Right kidney (tissue), 9 donors: Measurements from ENCODE around the gene DDX21.
"Not testable (repeated sequence)": the region's sequence is repeated elsewhere in the genome, so short reads cannot be mapped to it uniquely, and the experiment has no call there.

Source experiments
- DNase-seq: peaks from one replicate; pipeline ENCODE4 v3.0.0-alpha.2; 2016
- long read RNA-seq, 8 donors: transcript quantifications; one replicate each; lab custom pipeline, GENCODE V29; 2026

DDX21 gene
- long read RNA-seq, donor 1, full-length matches to known transcripts, result 4 of 39 reads
- long read RNA-seq, donor 1, partial matches to known transcripts, result 35 of 39 reads
- long read RNA-seq, donor 1, other reads (novel, unspliced or antisense), result 0 of 39 reads
- long read RNA-seq, donor 2, full-length matches to known transcripts, result 2 of 23 reads
- long read RNA-seq, donor 2, partial matches to known transcripts, result 21 of 23 reads
- long read RNA-seq, donor 2, other reads (novel, unspliced or antisense), result 0 of 23 reads
- long read RNA-seq, donor 3, full-length matches to known transcripts, result 3 of 28 reads
- long read RNA-seq, donor 3, partial matches to known transcripts, result 25 of 28 reads
- long read RNA-seq, donor 3, other reads (novel, unspliced or antisense), result 0 of 28 reads
- long read RNA-seq, donor 4, partial matches to known transcripts, result 41 of 41 reads
- long read RNA-seq, donor 4, other reads (novel, unspliced or antisense), result 0 of 41 reads
- long read RNA-seq, donor 5, full-length matches to known transcripts, result 11 of 35 reads
- long read RNA-seq, donor 5, partial matches to known transcripts, result 24 of 35 reads
- long read RNA-seq, donor 5, other reads (novel, unspliced or antisense), result 0 of 35 reads
- long read RNA-seq, donor 6, full-length matches to known transcripts, result 1 of 34 reads
- long read RNA-seq, donor 6, partial matches to known transcripts, result 33 of 34 reads
- long read RNA-seq, donor 6, other reads (novel, unspliced or antisense), result 0 of 34 reads
- long read RNA-seq, donor 7, full-length matches to known transcripts, result 7 of 103 reads
- long read RNA-seq, donor 7, partial matches to known transcripts, result 96 of 103 reads
- long read RNA-seq, donor 7, other reads (novel, unspliced or antisense), result 0 of 103 reads
- long read RNA-seq, donor 8, full-length matches to known transcripts, result 3 of 23 reads
- long read RNA-seq, donor 8, partial matches to known transcripts, result 20 of 23 reads
- long read RNA-seq, donor 8, other reads (novel, unspliced or antisense), result 0 of 23 reads

GRCh38 chr10:68955832-68956532, at the start of gene DDX21:
TSS of gene DDX21 (plus strand) at chr10:68956170. CDS start at chr10:68956226, 56 bp downstream.
- peak; percentile 85 for DNase-seq

GRCh38 chr10:68924593-68924992, 31.4 kb upstream of the DDX21 start:
- no peak for DNase-seq

- DNase-seq, result no peak
Observed at GRCh38 chr10:68925489-68925888, 30.5 kb upstream of the DDX21 start.

- not testable (repeated sequence) for DNase-seq
Observed at GRCh38 chr10:68929157-68929556, 26.8 kb upstream of the DDX21 start.

- not testable (repeated sequence) for DNase-seq
Observed at GRCh38 chr10:68929888-68930287, 26.1 kb upstream of the DDX21 start.

GRCh38 chr10:68932860-68933259, 23.1 kb upstream of the DDX21 start:
- DNase-seq, result not testable (repeated sequence)

- no peak for DNase-seq
Observed at GRCh38 chr10:68934994-68935393, 21.0 kb upstream of the DDX21 start.

- no peak for DNase-seq
Observed at GRCh38 chr10:68938117-68938516, 17.9 kb upstream of the DDX21 start.

GRCh38 chr10:68938884-68939283, 17.1 kb upstream of the DDX21 start:
- DNase-seq, result no peak

GRCh38 chr10:68940917-68941316, 15.1 kb upstream of the DDX21 start:
- DNase-seq, result not testable (repeated sequence)

GRCh38 chr10:68950598-68950997, 5.4 kb upstream of the DDX21 start:
- DNase-seq, result no peak

GRCh38 chr10:68954904-68955303, 1.1 kb upstream of the DDX21 start:
- no peak for DNase-seq

GRCh38 chr10:68955355-68955831, 577 bp upstream of the DDX21 start:
- DNase-seq, result no peak

- peak; percentile 3 for DNase-seq
Observed at GRCh38 chr10:68957284-68957615, 1.3 kb downstream of the DDX21 start.

GRCh38 chr10:68957654-68958053, 1.7 kb downstream of the DDX21 start:
- no peak for DNase-seq

GRCh38 chr10:68959695-68960527, 3.9 kb downstream of the DDX21 start:
- DNase-seq, result no peak

- no peak for DNase-seq
Observed at GRCh38 chr10:68963151-68963550, 7.2 kb downstream of the DDX21 start.

GRCh38 chr10:68973975-68974374, 18.0 kb downstream of the DDX21 start:
- no peak for DNase-seq

GRCh38 chr10:68975936-68976473, 20.0 kb downstream of the DDX21 start:
- DNase-seq, result not testable (repeated sequence)

GRCh38 chr10:68979738-68980137, 23.8 kb downstream of the DDX21 start:
- not testable (repeated sequence) for DNase-seq

- DNase-seq, result no peak
Observed at GRCh38 chr10:68981074-68981473, 25.1 kb downstream of the DDX21 start.
